Caco-2 (cell line): ENCODE measurements around the gene GDF15. TPM values are rescaled to one million over a fixed set of nuclear protein-coding genes. Genes with fewer than 3 reads are reported as not detected.

Experiments
- BruUV-seq: library from RNA; stranded (reverse); fragments of 400-500 nt; replicated peaks from 2 replicates; lab custom pipeline; 2021; lab: Mats Ljungman, UMichigan
- CTCF ChIA-PET: fragments of 300-600 bp; sonication (Branson Sonifier 250); formaldehyde crosslinking; loops from one replicate; lab custom pipeline; 2022; ENCODE audit warnings: antibody characterized with exemption; lab: Charles Lee
- POLR2A ChIA-PET: fragments of 300-600 bp; sonication (Branson Sonifier 250); formaldehyde crosslinking; loops from one replicate; lab custom pipeline; 2022; ENCODE audit warnings: antibody characterized with exemption; lab: Charles Lee
- DNase-seq, 2 experiments: peaks; one replicate each; pipeline versions ENCODE4 v3.0.0 to v3.0.0-alpha.2; 2020 to 2022
- H3K27me3 ChIP-seq: replicated peaks from 2 replicates; pipeline ENCODE4 v1.6.0; 2011; ENCODE audit warnings: low read length; ENCODE audit not compliant: control insufficient read depth, insufficient read depth
- H3K36me3 ChIP-seq: 2 replicates; pipeline ENCODE4 v1.5.1; 2011; ENCODE audit warnings: low read length; ENCODE audit not compliant: control insufficient read depth, insufficient read depth
- H3K4me1 ChIP-seq: fragments of 250-450 bp; sonication (Bioruptor Pico); 2 replicates; pipeline ENCODE4 v1.5.1; 2020; ENCODE audit warnings: mild to moderate bottlenecking
- H3K4me3 ChIP-seq: 2 replicates; pipeline ENCODE4 v1.5.1; 2011; ENCODE audit warnings: low read depth, mild to moderate bottlenecking, control low read depth, low read length
- H3K9me3 ChIP-seq: fragments of 250-450 bp; sonication (Bioruptor Pico); 2 replicates; pipeline ENCODE4 v1.5.1; 2020; ENCODE audit warnings: mild to moderate bottlenecking, moderate library complexity
- H3K27ac Mint-ChIP-seq: one replicate; pipeline ENCODE4 v1.8.0; 2022; ENCODE audit warnings: mixed read lengths; ENCODE audit not compliant: unreplicated experiment
- H3K27me3 Mint-ChIP-seq: one replicate; pipeline ENCODE4 v1.8.0; 2022; ENCODE audit warnings: mixed read lengths; ENCODE audit not compliant: insufficient read depth, unreplicated experiment
- H3K36me3 Mint-ChIP-seq: one replicate; pipeline ENCODE4 v1.8.0; 2022; ENCODE audit warnings: mild to moderate bottlenecking, mixed read lengths; ENCODE audit not compliant: insufficient read depth, unreplicated experiment
- H3K4me1 Mint-ChIP-seq: one replicate; pipeline ENCODE4 v1.8.0; 2022; ENCODE audit warnings: low read depth, mixed read lengths; ENCODE audit not compliant: unreplicated experiment
- H3K4me3 Mint-ChIP-seq: one replicate; pipeline ENCODE4 v1.8.0; 2022; ENCODE audit warnings: mild to moderate bottlenecking, moderate library complexity, mixed read lengths; ENCODE audit not compliant: unreplicated experiment
- H3K9me3 Mint-ChIP-seq: one replicate; pipeline ENCODE4 v1.8.0; 2022; ENCODE audit warnings: mixed read lengths; ENCODE audit not compliant: unreplicated experiment
- CTCF ChIP-seq, 2 experiments: fragments of 200-600 bp in 1 of 2; IDR thresholded peaks; 1 replicate in 1 of 2; 2 replicates in 1 of 2; pipeline versions ENCODE4 v1.5.1 to v1.8.0; 2011 to 2022; ENCODE audit warnings: antibody characterized with exemption in 1 of 2, control low read depth in 1 of 2, inconsistent platforms in 1 of 2, low read depth in 1 of 2, low read length in 1 of 2, mild to moderate bottlenecking in 1 of 2, moderate library complexity in 1 of 2; ENCODE audit not compliant: insufficient read depth in 1 of 2, severe bottlenecking in 1 of 2, unreplicated experiment in 1 of 2
- intact Hi-C: fragments of 100-400 bp; cut with micrococcal nuclease; formaldehyde crosslinking; loops from one replicate; pipeline ENCODE4 v1.10.0; 2022; ENCODE audit not compliant: unreplicated experiment
- total RNA-seq: library from RNA; stranded (reverse); gene quantifications from 2 replicates; pipeline ENCODE4 v1.2.3, GENCODE V29; 2022

The GDF15 gene
- total RNA-seq, 1 experiment from 2014 or later = 56.1 TPM

- no peaks in the 10 kb centered on the region for H3K9me3 Mint-ChIP-seq
Observed at GRCh38 chr19:18424122-18424889, 38.3 kb downstream of the GDF15 start.

GRCh38 chr19:18424890-18425514 lies 39.0 kb downstream of the GDF15 start:
- no peak overlapping the region for H3K4me3 ChIP-seq
- no TSS peak for BruUV-seq
- H3K4me1 ChIP-seq = peaks cover 20% of the 10 kb centered on the region
- Mint-ChIP-seq H3K9me3 (no peaks in the 10 kb centered on the region), H3K27ac (no peak overlapping the region), H3K4me1 (peaks cover 7% of the 10 kb centered on the region), H3K36me3 (peaks cover 13% of the 10 kb centered on the region), H3K4me3 (no peak overlapping the region), H3K27me3 (no peaks in the 10 kb centered on the region)
- H3K36me3 ChIP-seq = no peaks in the 10 kb centered on the region
- DNase-seq = no peak
- H3K27me3 ChIP-seq = no peaks in the 10 kb centered on the region
- no peak for TF ChIP-seq CTCF (IDR thresholded peaks at IDR 0.05; ENCODE audit: insufficient read depth in 1 of 2, low read depth in 1 of 2, low read length in 1 of 2, severe bottlenecking in 1 of 2, unreplicated experiment in 1 of 2)
- intact Hi-C loops = no loop called here
- H3K9me3 ChIP-seq = no peaks in the 10 kb centered on the region
- ChIA-PET CTCF (interaction anchor here (0.5 kb wide), 1 partner anchor 133 kb away, joined by 4 read pairs; the partner anchor contains the start of gene KXD1), POLR2A (no interaction called here)

More at GRCh38 chr19:18424122-18424889, 38.3 kb downstream of the GDF15 start:
- H3K36me3 ChIP-seq = no peaks in the 10 kb centered on the region
- H3K27ac Mint-ChIP-seq = peak overlapping the region; percentile 35
- intact Hi-C loops = no loop called here
- H3K4me3 Mint-ChIP-seq = no peak overlapping the region
- H3K4me3 ChIP-seq = no peak overlapping the region
- no peak for DNase-seq
- H3K4me1 ChIP-seq = peaks cover 20% of the 10 kb centered on the region
- no peak for TF ChIP-seq CTCF (IDR thresholded peaks at IDR 0.05; ENCODE audit: insufficient read depth in 1 of 2, low read depth in 1 of 2, low read length in 1 of 2, severe bottlenecking in 1 of 2, unreplicated experiment in 1 of 2)
- H3K27me3 Mint-ChIP-seq = no peaks in the 10 kb centered on the region
- no peaks in the 10 kb centered on the region for H3K27me3 ChIP-seq
- no peaks in the 10 kb centered on the region for H3K9me3 ChIP-seq
- no TSS peak for BruUV-seq
- peaks cover 13% of the 10 kb centered on the region for H3K36me3 Mint-ChIP-seq
- ChIA-PET POLR2A (no interaction called here), CTCF (interaction anchor here (0.6 to 1.1 kb wide), 2 partner anchors 37 to 91 kb away, joined by 4 to 5 read pairs; no protein-coding TSS in a partner anchor)
- peaks cover 7% of the 10 kb centered on the region for H3K4me1 Mint-ChIP-seq

- H3K36me3 ChIP-seq = no peaks in the 10 kb centered on the region
- Mint-ChIP-seq H3K27me3 (no peaks in the 10 kb centered on the region), H3K4me3 (no peak overlapping the region), H3K9me3 (no peaks in the 10 kb centered on the region), H3K27ac (no peak overlapping the region), H3K36me3 (peaks cover 7% of the 10 kb centered on the region), H3K4me1 (peaks cover 7% of the 10 kb centered on the region)
- H3K4me1 ChIP-seq = peaks cover 16% of the 10 kb centered on the region
- no peak overlapping the region for H3K4me3 ChIP-seq
- BruUV-seq = no TSS peak
- H3K9me3 ChIP-seq = no peaks in the 10 kb centered on the region
- intact Hi-C loops = no loop called here
- CTCF ChIA-PET = interaction anchor here (0.5 to 0.6 kb wide), 2 partner anchors 25 to 132 kb away, joined by 4 to 6 read pairs; partner anchors contain the start of gene KXD1
- POLR2A ChIA-PET = no interaction called here
- no peak for DNase-seq
- TF ChIP-seq CTCF (IDR thresholded peaks at IDR 0.05; ENCODE audit: insufficient read depth in 1 of 2, low read depth in 1 of 2, low read length in 1 of 2, severe bottlenecking in 1 of 2, unreplicated experiment in 1 of 2) = no peak
- no peaks in the 10 kb centered on the region for H3K27me3 ChIP-seq
Observed at GRCh38 chr19:18425515-18426415, 39.8 kb downstream of the GDF15 start.
